GM19467 (cell line): ENCODE results near the gene FATE1.

ENCODE experiments used
- ATAC-seq: cut with Tn5 transposase; IDR thresholded peaks from one replicate; pipeline ENCODE4 v1.9.1; 2021; ENCODE audit warnings: mild to moderate bottlenecking, moderate library complexity; ENCODE audit not compliant: unreplicated experiment

The FATE1 gene

GRCh38 chrX:151703487-151703886, 12.3 kb upstream of the FATE1 start:
- ATAC-seq: no peak

GRCh38 chrX:151704041-151704663, 11.7 kb upstream of the FATE1 start:
- no peak for ATAC-seq

DNA sequence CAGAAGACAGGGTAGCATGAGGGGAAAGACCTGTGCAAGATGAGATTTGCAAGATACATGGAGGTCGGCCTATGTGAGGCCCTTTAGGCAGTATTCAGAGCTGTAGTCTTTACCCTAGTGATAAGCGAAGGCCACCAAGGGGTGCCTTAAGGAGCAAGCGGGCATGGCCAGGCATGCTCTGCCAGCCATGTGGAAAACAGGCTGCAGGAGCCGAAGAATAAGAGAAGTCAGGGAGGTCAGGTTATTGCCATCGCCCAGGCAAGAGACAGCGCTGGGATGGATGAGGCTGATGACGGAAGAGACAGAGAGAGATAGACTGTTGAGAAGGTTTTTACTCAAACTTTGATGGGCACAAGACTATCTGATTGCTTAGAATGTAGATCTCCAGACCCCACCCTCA, 7.0 kb upstream of the FATE1 start:
- ATAC-seq: no peak

GRCh38 chrX:151710457-151710856, 5.4 kb upstream of the FATE1 start:
- no peak for ATAC-seq

- ATAC-seq: no peak
Observed at GRCh38 chrX:151711154-151711553, 4.7 kb upstream of the FATE1 start.

- no peak for ATAC-seq
Observed at GRCh38 chrX:151711787-151712186, 4.0 kb upstream of the FATE1 start.

DNA sequence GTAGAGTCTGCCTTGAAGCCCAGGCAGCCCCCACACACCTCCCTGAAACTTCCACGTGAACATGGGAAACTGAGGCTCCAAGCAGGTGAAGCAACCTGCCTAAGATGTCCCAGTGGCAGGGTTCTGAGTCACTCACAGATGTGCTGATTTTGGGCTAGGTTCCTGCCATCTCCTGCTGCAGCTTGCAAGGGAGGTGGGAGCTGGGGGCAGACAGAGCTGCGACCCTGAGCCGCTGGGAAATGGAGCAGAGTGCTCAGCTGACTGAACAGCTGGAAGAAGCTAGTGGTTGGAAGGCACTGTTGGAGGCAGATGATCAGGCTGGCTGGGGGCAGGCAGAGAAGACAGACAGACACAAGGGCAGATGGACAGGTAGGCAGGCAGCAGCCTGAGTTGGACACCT, 3.6 kb upstream of the FATE1 start:
- ATAC-seq: no peak

GRCh38 chrX:151713849-151714248, 2.0 kb upstream of the FATE1 start:
- peak; percentile 52 for ATAC-seq

GRCh38 chrX:151714362-151714761, 1.5 kb upstream of the FATE1 start:
- ATAC-seq: no peak

- ATAC-seq: no peak
Observed at GRCh38 chrX:151722241-151722846, 6.5 kb downstream of the FATE1 start.

DNA sequence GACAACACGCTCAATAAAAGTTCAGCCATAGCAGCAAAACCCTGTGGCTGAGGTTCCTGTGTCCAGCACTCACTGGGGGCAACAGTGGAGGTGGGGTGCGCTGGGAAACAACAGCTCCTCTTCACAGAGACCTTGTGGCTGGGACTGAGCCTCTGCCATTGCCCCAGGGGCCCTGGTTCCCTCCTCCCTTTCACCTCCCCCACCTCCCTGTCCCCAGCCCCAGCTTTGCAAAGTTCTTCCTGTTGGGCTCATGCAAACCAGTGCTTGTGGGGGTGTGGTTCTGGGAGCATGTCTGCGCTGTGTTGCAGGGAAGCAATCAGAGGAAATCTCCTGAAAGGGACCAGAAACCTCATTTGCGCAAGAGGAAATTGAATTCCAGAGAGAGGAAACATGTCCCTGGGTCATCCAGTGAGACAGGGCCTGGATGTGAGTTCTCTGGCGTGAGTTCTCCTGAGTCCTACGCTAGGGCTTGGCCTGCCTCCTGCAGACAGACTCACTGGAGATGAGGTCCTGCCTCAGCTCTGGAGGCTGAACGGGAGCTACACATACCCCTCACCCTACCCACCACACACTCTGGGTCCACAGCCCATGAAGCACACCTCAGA, 7.4 kb downstream of the FATE1 start:
- ATAC-seq: no peak

DNA sequence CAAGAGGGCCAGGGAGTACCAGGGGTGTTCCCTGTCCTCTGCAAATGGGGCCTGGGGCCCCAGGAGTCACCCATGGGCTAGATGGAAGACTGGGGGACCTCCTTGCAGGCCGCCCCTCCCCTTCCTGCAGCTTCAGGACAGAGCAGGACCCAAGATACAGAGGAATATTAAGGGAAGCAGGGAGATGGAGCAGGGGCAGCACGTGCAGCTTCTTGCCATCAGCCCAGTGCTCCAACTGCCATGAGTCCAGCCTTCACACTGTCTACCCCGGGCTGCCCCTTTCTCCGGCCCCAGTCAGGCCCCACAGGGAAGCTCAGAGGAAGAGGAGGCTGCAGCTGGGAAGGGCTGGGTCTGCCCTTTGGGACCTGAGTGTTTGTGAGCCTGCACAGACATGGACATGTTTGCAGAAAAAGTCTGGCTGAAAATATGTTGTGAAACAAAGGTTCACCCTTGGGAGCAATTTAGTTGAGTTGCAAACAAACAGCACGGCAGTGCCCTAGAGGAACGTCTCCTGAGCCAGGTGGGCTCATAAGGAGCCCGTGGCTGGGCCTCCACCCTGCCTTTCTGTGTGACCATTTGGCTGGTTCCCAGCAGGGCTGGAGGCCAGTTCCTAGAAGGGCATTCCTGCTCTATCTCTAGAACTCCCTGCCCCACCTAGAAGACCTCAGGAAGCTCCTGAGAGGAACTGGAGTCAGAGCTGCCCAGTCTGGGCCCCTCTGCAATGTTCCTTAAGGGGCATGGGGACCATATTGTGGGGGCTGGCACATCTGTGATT, 8.9 kb downstream of the FATE1 start:
- no peak for ATAC-seq

GRCh38 chrX:151725338-151725614, 9.4 kb downstream of the FATE1 start:
- ATAC-seq: no peak

- no peak for ATAC-seq
Observed at GRCh38 chrX:151726751-151727150, 10.9 kb downstream of the FATE1 start.

DNA sequence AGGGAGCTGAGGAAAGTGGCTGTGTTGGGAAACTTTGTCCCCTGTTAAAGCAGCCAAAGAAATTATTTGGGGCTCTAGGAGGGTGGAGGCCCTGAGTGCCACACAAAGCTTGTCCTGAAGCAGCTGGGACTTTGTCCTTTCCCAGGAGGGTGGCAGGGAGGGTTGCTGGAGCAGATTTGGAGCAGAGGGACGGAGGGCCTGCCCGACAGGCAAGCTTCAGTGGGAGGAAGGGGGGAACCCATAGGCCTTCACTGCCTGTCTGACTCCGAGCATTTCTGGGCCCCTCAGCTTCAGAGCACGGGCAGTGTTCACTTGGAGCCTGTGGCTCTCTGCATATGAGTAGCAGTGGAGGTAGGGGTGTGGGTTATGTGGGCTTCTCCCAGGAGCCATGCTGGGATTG, 11.5 kb downstream of the FATE1 start:
- ATAC-seq: no peak

GRCh38 chrX:151729056-151729725, 13.4 kb downstream of the FATE1 start:
- ATAC-seq: no peak

- no peak for ATAC-seq
Observed at GRCh38 chrX:151734446-151734845, 18.6 kb downstream of the FATE1 start, which contains the start of gene CNGA2. Gene CNGA2 (plus strand): TSS chrX:151734746. CDS start chrX:151738484, 3,738 bp downstream.

DNA sequence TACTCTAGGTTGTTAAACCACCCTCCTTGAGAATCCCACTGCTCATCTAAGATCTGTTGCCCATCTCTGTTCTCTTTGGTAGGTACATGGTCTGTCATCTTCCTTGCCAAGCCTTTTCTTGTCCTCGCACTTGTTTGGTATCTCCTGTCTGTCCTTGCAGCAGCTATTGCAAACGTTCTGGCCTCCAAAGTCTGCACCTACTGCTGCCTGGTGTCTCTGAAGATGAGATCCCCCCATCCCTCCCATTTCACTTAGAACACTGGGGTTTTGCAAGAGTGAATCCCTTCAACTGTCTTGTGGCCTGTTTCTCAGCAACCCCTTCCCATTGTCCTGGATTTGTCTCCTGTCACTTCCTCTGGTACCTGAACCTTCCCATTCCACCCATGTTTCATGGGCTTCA, 19.4 kb downstream of the FATE1 start:
- ATAC-seq: no peak

DNA sequence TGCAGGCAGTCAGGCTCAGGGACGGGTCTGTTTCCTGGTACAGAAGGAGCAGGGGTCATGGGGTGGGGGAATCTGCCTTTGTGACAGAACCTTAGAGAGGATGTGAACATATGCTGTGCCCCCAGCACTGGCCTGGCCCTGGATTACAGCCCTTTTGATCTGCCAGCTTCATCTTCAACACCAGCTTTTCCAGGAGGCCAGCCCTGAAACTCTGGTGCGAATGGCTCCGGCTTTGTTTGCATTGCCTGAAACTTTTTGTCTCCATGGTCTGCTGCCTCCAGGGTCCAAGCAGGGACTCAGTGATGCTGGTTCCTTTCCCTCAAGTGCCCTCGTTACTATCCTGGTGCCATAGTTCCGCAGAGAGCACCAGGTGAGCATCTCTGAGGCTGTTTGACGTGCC, 20.9 kb downstream of the FATE1 start:
- ATAC-seq: no peak

DNA sequence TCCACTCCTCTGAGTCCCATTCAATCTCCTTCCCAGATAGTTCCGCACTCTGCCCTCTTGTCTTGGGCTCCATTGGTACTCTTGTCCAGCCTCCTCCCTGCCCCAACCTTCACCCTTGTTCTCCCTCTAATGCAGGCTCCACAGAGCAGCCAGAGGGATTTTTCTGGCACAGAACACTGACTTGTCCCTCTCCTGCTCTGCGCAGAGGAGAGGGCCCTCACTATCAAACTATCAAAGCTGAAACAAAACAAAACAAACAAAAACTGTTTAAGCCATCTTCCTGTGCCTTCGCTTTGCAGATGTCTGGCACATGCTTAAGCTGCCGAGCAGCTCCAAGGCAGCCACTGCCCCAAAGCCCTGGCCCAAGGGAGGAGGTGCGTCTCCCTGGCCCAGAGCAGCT, 21.7 kb downstream of the FATE1 start:
- ATAC-seq: no peak

GRCh38 chrX:151738751-151739150, 22.9 kb downstream of the FATE1 start:
- ATAC-seq: no peak
